Ishikawa (cell line): Measurements from ENCODE around the gene KDM4F.

ENCODE experiments used
- EP300 ChIP-seq: IDR thresholded peaks from 2 replicates; pipeline ENCODE4 v1.6.1; 2012; ENCODE audit warnings: borderline replicate concordance
- FOXM1 ChIP-seq: IDR thresholded peaks from 2 replicates; pipeline ENCODE4 v1.6.1; 2012; ENCODE audit warnings: low read depth, borderline replicate concordance
- NFIC ChIP-seq: IDR thresholded peaks from 2 replicates; pipeline ENCODE4 v1.6.1; 2012
- TAF1 ChIP-seq: IDR thresholded peaks from 2 replicates; pipeline ENCODE4 v1.6.1; 2012; ENCODE audit warnings: low read depth, mild to moderate bottlenecking
- TCF12 ChIP-seq: IDR thresholded peaks from 2 replicates; pipeline ENCODE4 v1.6.1; 2012; ENCODE audit warnings: low read depth
- TEAD4 ChIP-seq: IDR thresholded peaks from 2 replicates; pipeline ENCODE4 v1.6.1; 2012
- YY1 ChIP-seq: IDR thresholded peaks from 2 replicates; pipeline ENCODE4 v1.6.1; 2012; ENCODE audit warnings: low read depth
- ZBTB7A ChIP-seq: IDR thresholded peaks from 2 replicates; pipeline ENCODE4 v1.6.1; 2012; ENCODE audit warnings: low read depth
- TF ChIP-seq, protein P1 (sequence below): IDR thresholded peaks from 2 replicates; pipeline ENCODE4 v1.6.1; 2012; ENCODE audit warnings: low read depth, mild to moderate bottlenecking
- TF ChIP-seq, protein P2 (sequence below): IDR thresholded peaks from 2 replicates; pipeline ENCODE4 v1.6.1; 2012

DNA sequence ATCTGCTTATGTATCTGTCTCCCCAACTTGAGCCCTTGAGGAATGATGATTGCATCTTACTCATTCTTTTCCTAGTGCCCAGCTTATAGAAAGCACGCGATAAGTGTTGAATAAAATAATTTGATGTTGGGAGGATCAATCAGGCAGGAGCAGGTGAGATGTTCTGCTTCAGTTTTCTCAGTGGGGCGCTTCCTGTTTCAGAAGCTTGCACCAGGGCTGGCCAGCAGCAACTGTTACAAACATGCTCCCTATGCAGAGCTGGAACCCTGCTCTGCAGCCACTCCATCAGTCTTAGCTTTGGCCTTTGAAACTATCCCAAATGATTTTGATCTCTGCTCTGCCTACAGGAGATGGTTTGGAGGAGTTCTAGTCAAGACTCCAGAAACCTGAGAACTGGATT, 44.3 kb downstream of the KDM4F start:
- TF ChIP-seq ZBTB7A = no peak
- TF ChIP-seq, protein P1, sequence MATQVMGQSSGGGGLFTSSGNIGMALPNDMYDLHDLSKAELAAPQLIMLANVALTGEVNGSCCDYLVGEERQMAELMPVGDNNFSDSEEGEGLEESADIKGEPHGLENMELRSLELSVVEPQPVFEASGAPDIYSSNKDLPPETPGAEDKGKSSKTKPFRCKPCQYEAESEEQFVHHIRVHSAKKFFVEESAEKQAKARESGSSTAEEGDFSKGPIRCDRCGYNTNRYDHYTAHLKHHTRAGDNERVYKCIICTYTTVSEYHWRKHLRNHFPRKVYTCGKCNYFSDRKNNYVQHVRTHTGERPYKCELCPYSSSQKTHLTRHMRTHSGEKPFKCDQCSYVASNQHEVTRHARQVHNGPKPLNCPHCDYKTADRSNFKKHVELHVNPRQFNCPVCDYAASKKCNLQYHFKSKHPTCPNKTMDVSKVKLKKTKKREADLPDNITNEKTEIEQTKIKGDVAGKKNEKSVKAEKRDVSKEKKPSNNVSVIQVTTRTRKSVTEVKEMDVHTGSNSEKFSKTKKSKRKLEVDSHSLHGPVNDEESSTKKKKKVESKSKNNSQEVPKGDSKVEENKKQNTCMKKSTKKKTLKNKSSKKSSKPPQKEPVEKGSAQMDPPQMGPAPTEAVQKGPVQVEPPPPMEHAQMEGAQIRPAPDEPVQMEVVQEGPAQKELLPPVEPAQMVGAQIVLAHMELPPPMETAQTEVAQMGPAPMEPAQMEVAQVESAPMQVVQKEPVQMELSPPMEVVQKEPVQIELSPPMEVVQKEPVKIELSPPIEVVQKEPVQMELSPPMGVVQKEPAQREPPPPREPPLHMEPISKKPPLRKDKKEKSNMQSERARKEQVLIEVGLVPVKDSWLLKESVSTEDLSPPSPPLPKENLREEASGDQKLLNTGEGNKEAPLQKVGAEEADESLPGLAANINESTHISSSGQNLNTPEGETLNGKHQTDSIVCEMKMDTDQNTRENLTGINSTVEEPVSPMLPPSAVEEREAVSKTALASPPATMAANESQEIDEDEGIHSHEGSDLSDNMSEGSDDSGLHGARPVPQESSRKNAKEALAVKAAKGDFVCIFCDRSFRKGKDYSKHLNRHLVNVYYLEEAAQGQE = no peak
- TF ChIP-seq NFIC = no peak
- no peak for TF ChIP-seq TAF1
- TF ChIP-seq FOXM1 = no peak
- TF ChIP-seq, protein P2, sequence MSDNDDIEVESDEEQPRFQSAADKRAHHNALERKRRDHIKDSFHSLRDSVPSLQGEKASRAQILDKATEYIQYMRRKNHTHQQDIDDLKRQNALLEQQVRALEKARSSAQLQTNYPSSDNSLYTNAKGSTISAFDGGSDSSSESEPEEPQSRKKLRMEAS = no peak
- TF ChIP-seq EP300 = no peak
- no peak for TF ChIP-seq TCF12
- no peak for TF ChIP-seq YY1
- TF ChIP-seq TEAD4 = no peak
